Measurements from ENCODE around the gene KCP.

Gene KCP

DNA sequence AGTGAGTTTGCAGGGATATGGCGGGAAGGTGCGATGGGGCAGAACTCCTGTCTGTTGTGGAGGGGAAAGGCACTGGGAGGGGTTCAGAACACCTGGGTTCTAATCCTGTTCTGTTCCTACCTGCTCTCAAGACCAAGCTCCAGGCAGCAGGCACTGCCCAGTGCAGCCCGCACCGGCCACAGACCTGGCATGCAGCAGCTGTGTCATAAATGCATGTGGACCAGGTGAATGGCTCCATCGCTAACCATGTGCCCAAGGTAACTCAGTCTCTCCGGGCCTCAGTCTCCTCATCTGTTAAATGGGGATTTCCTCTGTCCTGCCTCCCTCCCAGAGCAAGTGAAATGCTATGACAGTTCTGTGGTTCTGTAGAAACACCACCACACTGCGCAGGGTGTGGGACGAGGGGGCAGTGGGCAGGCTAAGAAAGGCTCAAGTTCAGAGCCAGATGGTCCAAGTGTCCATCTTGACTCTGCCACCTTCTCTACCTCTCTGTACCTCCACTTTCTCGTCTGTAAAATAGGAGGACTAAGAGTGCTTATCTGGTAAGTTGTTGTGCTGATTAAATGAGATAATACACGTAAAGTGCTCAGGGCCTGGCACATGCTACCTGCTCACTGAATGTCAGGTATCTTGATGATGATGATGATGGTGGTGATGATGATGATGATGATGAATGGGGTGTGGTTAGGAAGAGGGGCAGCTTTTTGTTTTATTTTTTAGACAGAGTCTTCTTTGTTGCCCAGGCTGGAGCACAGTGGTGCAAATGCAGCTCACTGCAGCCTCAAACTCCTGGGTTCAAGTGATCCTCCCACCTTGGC is 24.9 kb downstream of the KCP start:
- no peak for DNase-seq

DNA sequence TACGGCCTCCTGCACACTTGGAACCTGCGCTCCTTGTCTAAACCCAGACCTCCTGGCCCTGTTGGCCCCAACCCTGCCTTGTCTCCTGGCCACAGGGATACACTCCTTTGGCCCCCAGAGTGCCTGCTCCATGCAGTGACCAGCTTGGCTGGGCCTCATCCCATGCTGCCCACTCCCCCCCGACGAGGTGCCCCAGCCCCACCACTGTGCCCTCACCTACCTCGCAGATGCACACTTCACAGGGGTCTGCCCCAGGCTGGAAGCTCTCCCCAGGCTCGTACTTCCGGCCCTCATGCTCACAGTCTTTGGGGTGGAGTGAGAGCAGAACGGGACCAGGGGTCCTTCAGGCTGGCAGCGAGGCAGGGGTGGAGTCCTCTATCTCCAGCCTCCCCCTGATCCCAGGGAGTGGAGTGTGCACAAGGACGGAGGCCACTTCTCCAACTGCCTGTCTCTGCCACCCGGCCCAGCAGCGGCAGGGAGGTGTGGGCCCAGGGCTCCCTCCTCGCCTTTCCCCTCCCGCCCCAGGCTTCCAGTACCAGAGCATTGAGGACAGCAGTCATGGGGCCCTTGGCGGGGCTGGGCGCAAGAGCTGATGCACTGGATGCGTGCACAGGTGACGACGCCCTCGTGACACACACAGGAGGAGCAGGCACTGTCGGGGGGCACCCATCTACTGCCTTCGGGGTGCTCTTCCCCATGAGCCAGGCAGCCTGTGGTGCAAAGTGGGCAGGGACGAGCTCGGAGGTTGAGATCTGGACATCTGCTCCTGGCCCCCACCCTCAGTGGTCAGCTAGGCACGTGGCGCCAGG is 25.7 kb downstream of the KCP start:
- DNase-seq: no peak

DNA sequence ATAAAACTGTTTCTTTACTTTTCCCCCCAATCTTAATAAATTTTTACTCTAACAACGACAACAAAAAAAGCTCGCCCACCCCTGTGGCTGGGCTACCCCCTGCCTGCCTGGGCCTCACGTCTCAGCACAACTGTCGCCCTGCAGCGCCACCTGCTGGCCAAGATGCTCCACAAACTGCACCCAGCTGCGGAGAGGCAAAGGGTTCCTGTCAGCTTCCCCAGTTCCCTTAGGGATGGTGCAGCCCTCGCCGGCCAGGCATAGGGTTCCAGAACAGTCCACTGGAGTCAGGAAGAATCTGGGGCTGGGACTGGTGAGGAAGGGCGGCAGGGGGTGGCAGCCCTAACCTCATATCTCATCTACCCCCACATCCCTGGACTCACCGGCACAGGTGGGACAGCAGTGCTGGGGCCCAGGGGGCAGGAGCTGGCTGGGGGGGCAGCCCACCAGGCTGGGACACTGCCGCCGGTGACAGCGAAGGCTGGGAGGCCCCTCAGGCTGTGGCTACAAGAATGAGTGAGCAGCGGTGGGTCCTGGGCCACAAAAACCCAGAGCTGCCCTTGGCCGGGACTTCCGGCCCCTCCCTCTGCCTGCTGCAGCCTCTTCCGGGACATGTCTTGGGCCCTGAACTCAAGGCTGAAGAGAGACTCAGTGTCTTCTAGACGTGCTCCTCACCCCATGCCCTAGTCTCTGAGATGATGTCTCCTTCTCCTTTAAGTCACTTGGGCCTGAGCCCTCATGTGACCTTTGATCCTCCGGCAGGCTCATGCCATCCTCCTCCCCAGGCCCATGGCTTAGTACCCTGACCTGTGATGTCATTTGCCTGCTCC is 26.7 kb downstream of the KCP start:
- DNase-seq: peak; percentile 91 to 92

DNA sequence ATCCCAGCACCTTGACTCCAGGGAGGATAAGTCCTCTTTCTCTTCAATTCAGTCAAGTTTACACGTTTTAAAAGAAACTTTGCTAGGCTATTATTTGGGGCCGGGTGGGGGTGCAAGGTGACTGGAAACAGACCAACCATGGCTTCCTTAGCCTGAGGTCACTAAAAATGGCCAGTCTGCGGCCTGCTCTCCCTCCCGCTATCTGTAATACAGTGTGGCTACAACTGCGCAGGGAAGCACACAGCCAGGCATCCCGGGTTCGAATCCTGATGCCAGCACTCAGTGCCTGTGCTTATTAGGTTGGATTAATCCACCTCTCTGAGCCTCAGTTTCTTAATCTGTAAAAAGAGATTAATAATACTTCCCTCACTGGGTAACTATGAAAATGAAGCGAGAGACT is 28.4 kb downstream of the KCP start:
- no peak for DNase-seq

DNA sequence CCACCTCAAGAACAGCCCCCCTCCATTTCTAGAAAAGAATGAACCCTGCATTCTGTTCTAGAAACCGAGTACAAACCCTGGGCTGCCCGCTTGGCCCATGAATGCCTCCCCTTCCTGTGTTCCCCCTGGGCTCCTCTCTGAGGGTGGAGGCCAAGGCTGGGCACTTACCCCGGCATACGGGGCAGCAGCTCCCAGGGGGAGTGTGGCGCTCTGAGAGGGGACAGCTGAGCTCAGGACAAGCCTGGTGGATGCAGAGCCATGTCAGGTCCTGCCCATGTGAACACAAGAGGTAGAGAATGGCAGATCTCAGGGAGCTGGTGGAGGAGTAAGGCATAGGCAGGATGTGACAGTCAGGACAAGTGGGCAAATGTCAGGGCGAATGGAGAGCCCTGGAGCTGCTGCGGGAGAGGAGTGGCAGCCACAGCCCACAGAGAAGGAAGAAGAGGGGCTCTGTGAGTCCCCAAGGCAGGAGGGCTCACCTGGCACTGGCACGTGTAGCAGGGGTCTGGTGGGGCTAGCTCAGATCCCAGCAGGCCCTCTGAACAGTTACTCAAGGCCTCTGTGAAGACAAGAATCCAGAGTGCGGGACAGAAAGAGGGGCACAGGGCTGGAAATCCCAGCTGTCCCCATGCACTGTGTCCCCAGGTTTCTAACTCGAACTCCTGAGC is 28.9 kb downstream of the KCP start:
- DNase-seq: no peak

DNA sequence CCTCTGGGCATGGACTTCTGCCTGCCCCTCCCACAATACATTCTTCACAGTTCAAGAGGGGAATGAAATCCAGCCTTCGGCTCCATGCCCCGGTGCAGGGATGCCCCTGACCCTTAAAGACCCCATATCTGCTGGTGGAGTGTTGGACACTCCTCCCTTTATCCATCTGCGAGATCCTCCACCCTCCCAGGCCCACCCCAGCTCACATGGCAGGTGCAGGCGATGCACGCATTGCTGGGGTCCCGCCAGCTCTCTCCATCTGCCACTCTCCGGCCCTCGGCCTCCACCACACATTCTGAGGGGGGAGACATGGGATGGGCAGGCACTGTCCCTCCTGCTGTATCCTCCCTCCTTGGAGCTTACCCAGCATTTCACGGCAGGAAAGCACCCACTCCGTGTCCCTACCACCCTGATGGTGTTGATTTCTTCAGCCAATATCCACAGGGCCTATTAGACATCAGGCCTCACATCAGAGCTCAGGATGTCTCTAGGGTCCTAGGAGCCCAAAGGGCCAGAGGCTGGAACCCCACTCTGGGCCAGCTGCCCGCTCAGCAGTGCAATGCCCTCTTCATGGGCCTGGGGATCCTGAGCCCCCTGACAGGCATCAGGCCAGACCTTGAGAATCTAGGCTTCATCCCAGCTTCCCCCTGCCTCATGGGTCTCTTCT is 29.6 kb downstream of the KCP start:
- no peak for DNase-seq

DNA sequence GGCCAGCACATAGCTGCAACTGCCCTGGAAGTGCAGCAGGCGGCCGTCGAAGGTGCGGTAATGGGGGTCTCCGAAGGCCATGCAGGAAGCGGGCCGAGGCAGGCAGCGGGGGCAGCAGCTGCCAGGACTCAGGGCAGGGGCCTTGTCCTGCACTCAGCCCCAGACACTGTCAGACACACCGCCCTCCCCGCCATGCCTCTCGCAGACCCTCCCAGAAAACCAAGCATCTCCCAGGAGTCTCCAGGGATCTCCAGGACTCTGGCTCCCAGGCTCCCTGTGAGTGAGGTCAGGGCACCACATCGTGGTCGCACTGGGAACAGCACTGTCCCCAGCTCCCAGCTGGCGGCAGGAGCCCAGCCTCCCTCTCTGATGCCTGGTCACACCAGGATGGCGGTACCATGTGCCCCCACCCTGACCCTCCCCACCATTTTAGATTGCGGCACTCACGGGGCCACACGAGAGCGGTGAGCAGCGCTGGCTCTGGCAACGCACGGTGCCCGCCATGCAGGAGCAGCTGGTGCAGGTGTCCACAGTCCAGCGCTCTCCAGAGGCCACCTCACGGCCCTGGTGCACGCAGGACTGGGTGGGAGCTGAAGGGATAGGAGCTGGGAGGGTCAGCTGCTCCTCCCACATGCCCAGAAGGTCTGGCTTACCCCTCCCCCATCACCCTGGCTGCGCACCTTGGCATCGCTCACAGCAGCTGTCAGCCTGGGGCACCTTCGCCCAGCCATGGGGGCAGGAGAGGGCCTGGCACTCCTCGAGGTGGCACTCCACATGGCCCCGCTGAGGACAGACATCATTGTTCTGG is 30.4 kb downstream of the KCP start:
- DNase-seq: peak; percentile 22 to 41

DNA sequence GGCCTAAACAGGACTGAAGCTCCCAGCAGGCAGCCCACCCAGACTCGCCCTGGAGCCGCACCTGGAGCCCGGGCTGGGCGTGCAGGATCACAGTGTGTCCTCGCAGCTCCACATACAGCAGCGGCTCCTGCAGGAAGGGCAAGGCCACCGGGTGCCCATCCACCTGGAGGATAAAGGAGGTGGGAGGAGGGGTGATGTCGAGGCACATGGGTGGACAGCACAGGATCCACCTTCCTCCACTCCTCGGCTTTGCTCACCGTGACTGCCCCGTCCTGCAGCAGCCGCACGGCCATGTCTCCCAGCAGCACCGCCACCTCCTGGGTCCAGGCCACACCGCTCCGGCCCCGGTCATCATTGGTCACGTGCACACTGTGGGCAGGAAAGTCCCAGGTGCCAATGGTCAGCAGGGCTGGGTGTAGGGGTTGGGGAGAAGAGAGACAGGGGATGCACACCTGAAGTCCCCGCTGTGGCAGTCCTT is 31.0 kb downstream of the KCP start:
- no peak for DNase-seq

DNA sequence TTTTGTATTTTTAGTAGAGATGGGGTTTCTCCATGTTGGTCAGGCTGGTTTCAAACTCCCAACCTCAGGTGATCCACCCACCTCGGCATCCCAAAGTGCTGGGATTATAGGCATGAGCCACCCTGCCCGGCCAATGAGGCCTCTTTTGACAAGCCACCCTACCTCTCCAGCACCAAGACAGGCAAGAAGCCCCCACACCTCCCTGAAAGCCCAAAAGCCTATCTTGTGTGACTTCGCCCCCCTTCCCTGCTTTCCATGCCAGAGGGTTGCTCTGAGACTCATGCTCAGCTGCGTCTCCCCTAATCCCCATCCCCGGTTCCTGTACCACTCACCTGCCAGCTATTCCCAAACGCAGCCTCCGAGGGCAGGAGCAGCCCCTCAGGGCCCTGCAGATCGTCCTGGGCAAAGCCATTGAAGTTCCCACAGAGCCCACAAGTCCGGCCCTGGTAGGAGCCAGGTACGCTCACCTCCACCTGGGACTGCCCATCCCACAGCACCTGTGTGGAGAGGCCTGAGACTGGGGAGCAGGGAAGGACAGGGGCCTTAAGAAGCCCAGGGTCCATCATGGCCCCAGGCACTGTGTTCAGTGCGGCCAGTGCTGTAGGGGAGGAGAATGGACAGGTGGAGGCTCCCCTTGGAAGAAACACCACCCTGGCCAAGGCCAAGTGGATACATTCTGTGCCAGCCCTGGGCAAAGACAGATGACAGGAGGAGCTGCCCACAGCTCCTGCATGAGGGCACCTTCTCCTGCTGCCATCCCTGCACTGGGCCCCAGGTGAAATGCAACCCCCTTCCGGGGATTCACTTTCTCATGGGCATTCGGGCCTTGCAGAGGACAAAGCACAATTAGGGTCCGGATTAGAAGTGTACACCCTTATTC is 32.0 kb downstream of the KCP start:
- DNase-seq: no peak

DNA sequence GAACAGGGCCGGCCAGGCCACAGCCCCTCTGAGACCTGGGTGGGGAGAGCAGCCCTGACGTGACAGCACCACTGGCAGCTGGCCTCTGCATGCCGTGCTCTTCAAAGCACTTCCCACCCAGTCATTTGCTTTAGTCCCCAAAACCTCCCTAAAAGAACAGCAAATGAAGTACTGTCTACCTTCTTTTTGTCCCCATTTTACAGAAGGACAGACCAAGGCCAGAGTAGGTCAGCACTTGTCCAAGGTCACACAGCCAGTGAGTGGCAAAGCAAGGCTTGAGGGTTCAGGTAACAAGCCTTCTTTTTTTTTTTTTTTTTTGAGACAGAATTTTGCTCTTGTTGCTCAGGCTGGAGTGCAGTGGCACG is 32.8 kb downstream of the KCP start:
- DNase-seq: no peak

DNA sequence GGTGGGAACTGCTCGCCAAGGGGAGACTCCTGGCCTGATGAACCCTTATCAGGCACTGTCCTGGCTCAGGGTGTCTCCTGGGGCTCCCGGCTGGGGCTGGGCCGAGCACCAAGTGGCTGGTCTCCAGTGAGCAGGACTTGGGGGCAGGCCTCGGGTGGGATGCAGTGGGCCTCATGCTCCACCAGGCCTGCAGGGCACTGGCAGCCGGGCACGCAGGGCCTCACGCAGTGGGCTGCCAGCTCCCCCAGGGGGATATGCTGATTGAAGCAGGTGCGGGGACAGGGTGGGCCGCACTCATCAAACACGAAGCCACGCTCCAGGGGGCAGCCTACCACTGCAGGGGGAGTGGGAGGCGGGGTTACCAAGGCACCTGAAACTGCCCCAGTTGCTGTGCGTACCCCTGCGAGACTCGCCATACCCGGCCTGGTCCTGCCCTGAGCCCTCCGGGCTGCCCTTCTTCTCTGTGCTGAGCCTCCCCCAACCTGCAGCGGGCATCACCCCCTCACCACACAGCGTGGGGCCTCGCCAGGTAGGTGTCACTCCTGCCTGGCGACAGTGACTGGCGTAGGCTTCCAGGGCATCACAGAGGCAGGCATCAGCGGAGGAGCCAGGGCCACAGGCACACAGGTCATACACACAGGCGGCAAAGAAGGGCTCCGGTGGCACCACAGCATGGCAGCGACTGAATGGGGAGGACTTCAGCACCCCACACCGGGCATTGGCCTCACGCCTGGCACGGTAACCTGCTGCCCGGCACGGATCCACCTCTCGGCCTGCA is 33.3 kb downstream of the KCP start:
- DNase-seq: no peak

DNA sequence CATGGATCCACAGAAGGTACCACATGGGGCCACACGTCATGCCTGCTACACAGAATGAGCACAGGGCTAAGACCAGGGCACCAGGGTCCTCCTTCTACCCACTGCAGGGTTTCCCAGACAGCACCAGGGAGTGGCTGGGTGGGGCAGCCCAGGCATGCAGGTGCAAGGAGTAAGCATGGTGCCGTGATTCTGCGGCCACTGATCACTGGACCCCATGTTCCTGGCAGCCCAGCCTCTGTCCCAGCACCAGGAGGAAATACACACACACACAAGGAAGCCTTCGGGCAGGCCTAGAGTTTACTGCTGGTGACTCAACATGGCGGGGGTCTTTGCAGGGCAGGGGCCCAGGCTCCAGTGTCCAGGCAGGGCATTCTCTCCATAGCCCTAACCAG is 33.9 kb downstream of the KCP start:
- DNase-seq: no peak

DNA sequence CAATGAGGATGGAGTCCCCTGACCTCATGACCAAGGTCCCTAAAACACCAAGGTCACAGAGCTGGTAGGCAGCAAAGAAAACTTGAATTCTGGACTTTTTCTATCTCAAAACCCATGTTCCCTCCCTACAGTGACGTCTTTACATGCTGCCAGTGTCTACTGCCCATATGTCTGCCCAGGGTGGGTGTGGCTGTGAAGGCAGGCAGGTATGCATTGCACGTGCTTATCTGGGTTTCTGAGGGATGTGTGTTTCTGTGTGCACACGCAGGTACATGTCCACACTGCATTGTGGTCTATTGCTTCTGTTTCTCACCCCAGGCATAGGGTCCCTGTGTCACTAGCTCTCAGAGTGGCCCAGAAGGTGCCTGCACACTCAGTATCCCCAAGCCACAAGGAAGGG is 34.4 kb downstream of the KCP start:
- no peak for DNase-seq

DNA sequence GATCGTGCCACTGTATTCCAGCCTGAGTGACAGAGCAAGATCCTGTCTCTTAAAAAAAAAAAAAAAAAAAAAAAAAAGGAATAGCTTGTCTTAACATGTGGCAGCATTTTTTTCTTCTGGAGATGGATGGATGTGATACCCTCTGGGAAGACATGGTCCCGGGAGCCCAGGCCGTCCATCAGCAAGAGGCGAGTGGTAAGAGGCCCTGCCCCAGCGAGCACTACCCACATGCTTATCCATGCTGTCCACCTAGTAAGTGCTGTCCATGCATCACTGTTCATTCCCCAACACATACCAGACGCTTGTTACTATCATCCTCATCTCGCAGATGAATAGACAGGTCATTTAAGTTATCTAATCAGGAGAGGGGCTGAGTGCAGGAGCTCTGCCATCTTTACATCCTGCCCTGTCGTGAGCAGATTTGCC is 35.0 kb downstream of the KCP start:
- no peak for DNase-seq

DNA sequence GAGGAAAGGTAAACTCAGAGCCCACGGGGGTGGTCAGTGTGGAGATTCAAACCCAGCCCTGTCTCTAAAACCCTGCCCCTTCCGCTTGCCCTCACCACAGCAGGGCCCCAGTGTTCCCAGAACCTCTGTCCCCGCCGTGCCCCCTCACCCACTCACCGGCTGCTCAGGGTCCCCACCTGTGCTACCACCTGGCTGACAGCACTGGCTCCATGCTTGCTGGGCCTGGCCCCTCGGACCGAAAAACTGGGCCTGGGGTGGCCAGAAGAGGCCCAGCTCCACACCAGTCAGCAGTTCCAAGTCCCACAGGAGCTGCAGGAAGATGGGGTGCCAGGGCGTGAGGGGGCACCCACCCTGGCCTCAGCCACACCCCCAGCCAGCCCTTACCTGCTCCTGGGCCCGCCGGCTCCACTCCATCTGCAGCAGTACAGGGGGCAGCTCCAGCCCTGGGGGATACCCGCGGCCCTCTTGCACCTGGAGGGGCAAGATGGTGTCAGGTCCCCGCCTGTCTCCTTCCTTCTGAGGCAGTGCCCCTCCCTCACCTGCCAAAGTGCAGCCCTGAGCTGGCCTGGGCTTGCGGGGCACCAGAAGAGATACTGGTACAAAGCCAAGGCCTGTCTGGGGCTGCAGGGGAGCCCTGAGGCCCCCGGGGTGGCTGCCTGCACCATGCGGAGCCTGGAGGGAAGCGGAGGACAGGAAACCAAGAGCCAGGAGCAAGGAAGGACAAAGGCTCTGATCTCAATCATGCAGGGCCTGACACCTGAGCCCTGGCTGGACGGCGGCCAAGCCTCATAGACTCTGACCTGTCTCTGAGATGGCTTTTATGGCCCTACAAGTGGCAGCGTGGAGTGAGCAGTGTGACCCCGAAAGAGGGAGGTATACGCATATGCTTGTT is 36.1 kb downstream of the KCP start:
- no peak for DNase-seq

DNA sequence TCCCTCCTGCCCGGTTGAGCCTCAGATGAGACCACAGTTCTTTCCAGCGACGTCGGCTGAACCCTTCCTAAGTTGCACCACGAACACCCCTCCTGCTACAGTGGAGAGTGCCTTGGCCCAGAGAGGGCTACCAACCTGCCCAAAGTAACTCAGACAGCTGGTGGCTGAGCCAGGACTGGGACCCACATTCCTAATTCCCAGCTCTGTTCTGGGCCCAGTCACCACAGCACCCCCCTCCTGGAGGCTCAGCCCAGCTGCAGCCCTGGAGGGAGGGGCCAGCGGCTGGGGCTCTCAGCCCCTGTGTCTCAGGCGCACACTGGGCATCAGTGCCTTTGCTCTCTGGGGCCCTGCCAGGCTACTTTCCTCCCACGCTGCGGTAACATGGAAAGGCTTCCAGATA is 37.3 kb downstream of the KCP start:
- DNase-seq: no peak

DNA sequence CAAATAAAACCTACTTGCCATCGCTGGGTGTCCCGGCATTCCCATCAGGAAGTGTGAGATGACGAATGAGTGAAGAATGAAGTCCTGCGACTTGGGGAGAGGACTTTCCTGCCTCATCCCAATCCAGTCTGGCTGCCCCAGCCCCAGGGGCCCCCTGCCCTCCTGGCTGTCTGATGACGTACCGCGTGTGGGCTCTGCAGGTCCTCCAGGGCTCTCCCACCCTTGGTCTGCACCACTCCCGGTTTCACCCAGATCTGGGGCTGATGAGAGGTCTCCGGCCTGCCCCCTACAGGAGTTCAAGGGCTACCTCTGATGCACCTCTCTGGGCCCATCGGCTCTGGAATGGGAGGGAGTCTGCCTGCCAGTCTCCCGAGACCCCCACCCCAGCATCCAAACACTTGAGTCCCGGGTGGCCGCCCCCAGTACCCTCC is 38.1 kb downstream of the KCP start:
- no peak for DNase-seq

DNA sequence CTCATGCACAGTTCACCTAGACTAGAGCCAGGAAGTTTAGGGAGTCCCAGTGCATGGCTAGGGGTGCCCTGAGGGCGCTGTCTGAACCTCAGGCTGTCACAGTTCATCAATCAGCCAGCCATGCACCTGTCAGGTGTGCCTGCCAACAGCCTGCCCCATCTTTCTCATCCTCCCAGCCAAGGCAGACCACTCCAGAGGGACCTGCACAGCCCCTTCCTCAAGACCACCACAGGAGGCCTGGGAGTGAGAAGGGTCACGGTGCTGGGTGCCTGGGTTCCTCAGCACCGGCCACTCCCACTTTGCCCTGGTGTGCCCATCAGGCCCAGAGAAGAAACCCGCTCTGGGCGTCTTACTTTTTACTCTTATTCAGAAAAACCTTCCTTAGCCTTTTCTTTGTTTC is 39.5 kb downstream of the KCP start:
- DNase-seq: no peak
